MG63 (cell line): Measurements from ENCODE around the gene CNTNAP5. TPM values are rescaled to one million over a fixed set of nuclear protein-coding genes. Genes with fewer than 3 reads are reported as not detected.
A peak's percentile ranks its signal among the peaks of the same experiment; 100 is the strongest.

Experiments used
- DNase-seq: peaks from one replicate; pipeline ENCODE4 v3.0.0-alpha.2; 2020
- H3K27me3 ChIP-seq: fragments of 250-450 bp; sonication (Bioruptor Pico); 2 replicates; pipeline ENCODE4 v1.5.1; 2020; ENCODE audit warnings: mild to moderate bottlenecking, moderate library complexity
- H3K36me3 ChIP-seq: fragments of 250-450 bp; sonication (Bioruptor Pico); 2 replicates; pipeline ENCODE4 v1.5.1; 2020; ENCODE audit warnings: mild to moderate bottlenecking, moderate library complexity
- H3K4me3 ChIP-seq: fragments of 250-450 bp; sonication (Bioruptor Pico); 2 replicates; pipeline ENCODE4 v1.5.1; 2020; ENCODE audit warnings: mild to moderate bottlenecking, moderate library complexity
- H3K9me3 ChIP-seq: fragments of 250-450 bp; sonication (Bioruptor Pico); 2 replicates; pipeline ENCODE4 v1.5.1; 2020; ENCODE audit warnings: mild to moderate bottlenecking, moderate library complexity
- total RNA-seq: library from RNA; depleted of rRNA; stranded (reverse); fragments of >200 nt; shearing (Covaris generic); gene quantifications from 2 replicates; pipeline ENCODE4 v1.2.3, GENCODE V29; 2014; ENCODE audit warnings: low replicate concordance

CNTNAP5 gene
- total RNA-seq, 1 experiment from 2014 or later = not detected

DNA sequence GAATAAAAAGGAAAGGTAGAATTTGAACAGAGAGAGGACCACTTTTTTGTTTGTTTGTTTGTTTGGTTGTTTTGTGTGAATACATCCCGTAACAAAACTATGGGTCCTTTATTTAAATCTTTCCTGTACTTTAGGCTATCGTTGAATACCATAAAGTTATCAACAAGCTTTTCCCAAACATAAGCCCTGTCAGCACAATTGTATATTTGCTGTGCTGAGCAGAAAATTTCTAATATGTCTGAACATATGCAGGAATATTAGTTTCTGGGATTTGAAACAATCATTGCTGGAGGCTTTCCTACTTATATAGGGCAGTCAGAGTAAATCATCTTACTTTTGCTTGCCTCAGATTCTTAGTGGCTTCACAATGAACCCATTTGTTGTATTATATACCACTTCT is 536.4 kb downstream of the CNTNAP5 start:
- no peak overlapping the region for H3K4me3 ChIP-seq
- no peaks in the 10 kb centered on the region for H3K27me3 ChIP-seq
- H3K36me3 ChIP-seq = no peaks in the 10 kb centered on the region
- DNase-seq = no peak
- H3K9me3 ChIP-seq = no peaks in the 10 kb centered on the region

DNA sequence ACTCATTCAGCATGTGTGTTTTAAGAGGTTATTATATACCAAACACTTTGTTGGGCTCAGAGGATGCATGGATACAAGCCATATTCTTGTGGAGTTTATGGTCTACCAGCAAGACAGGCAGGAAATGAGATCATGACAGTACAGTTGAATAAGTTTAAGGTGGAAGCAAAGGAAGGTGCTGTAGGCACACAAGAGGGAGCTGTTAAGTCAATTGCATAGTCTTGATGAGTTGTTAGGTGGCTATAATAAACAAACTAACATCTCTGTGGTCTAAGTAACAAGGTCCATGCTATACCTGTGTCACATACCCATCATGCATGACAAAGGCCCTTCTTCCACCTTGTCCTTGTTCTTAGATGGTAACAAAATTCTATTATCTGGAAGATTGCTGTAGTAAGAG is 538.3 kb downstream of the CNTNAP5 start:
- no peaks in the 10 kb centered on the region for H3K36me3 ChIP-seq
- no peaks in the 10 kb centered on the region for H3K9me3 ChIP-seq
- DNase-seq = no peak
- no peaks in the 10 kb centered on the region for H3K27me3 ChIP-seq
- no peak overlapping the region for H3K4me3 ChIP-seq

DNA sequence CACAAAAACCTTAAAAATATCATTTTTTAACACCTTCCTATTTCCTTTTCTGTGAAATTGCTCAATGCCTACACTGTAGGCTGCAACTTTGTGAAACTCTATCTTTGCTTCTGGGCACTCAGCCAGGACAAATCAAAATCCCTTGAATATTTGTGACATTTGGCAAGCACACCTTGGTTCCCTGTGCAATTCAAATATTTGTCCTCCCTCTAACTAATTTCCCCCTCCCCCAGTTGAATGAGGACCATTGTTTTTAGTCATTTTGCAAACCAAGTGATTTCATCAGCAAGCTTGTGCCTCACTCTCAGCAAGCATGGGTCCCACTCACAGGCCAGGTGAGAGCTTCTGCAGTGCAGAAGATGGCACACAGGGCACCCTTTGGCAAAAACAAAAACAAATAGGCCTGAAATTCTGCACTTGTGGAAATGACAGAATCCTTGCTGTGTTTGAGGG is 541.5 kb downstream of the CNTNAP5 start:
- H3K9me3 ChIP-seq = no peaks in the 10 kb centered on the region
- H3K27me3 ChIP-seq = no peaks in the 10 kb centered on the region
- no peak for DNase-seq
- H3K4me3 ChIP-seq = no peak overlapping the region
- H3K36me3 ChIP-seq = no peaks in the 10 kb centered on the region

DNA sequence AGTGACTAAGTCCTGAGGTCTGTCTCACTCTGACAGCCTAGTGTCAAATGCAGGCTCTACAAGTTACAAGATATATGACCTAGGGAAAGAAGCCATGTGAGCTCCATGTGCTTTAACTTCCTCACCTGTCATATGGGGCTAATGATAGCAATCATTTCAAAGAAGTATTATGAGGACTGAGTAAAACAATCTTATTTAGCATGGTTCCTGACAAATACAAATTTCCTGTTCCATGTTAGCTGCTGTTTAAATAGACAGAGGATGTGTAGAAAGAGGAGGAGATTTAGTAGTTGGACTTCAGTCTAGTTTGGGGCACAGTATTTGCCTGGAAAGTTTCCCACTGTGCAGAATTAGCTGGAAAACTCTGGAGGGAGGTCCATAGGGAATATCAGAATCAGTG is 545.8 kb downstream of the CNTNAP5 start:
- H3K9me3 ChIP-seq = no peaks in the 10 kb centered on the region
- H3K36me3 ChIP-seq = no peaks in the 10 kb centered on the region
- no peak overlapping the region for H3K4me3 ChIP-seq
- DNase-seq = no peak
- no peaks in the 10 kb centered on the region for H3K27me3 ChIP-seq

DNA sequence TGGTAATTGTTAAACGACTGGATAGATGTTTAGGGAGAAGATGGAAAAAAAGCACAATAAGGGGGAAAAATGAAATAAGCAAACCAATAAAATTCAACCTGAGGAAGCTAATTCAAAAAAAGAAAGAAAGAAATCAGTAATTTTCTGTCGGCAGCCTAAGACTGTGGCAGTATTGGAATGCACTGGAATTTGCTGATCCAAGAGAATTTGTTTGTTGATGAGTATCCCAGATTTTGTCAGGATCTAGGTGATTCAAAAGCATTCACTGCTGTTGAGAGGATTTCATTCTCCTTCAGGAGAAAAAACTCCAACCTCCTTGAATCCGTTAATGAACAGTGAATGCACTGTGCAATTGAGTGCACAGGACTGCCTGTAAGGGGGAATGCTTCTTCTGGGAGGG is 546.7 kb downstream of the CNTNAP5 start:
- no peak for DNase-seq
- no peak overlapping the region for H3K4me3 ChIP-seq

DNA sequence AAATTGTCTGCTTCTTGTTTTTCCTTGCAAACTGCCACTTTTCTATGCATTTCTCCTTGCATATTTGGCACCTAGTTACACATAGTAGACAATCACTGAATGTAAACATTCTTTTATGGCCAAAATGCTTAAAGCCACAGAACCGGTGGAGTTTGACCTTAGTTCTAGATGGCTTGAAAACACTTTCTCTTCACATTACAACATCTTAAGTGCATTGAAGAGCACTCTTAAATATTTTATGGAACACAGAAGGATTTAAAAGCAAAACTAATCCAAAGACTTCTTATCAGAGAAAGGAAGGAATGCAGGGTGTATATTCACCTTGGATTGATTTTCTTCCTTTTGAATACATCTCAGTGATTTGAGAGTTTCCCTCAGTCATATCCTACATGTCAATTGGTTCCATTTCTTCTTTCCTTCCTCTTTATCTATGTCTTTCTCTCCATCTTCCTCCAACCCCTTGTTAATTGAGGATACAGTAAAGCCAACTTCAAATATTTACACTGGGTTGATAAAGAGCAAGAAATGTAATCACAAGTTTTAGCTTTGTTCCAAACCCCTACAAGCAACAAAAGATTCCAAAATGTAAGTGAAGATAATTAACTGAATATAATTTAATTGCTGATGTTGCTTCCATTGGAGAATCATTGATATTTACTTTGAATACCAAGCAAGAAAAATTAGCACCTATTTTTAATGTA is 548.0 kb downstream of the CNTNAP5 start:
- no peaks in the 10 kb centered on the region for H3K36me3 ChIP-seq
- H3K4me3 ChIP-seq = no peak overlapping the region
- DNase-seq = no peak
- no peaks in the 10 kb centered on the region for H3K9me3 ChIP-seq
- no peaks in the 10 kb centered on the region for H3K27me3 ChIP-seq

More for the DNA sequence above, 546.7 kb downstream of the CNTNAP5 start:
- Histone ChIP-seq H3K27me3 (no peaks in the 10 kb centered on the region), H3K9me3 (no peaks in the 10 kb centered on the region), H3K36me3 (no peaks in the 10 kb centered on the region)

DNA sequence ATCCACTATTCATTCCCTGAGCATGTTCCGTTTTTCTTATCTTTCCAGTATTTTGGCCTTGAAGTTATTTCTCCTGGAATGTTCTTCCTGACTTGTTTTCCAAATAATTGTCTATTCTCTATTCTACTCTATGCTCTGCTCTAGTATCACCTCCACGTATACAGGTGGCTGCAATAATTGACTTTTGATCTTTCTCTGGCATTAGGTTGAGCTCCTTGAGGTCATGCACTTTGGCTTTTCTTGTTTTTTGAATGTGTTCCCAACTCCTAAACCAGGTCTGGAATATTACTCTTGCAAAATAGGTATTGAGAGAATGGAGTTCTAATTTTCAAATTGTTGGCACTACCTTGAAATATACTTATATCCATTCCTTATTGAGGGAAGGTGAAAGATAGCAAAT is 550.4 kb downstream of the CNTNAP5 start:
- H3K9me3 ChIP-seq = no peaks in the 10 kb centered on the region
- no peak for DNase-seq
- no peaks in the 10 kb centered on the region for H3K36me3 ChIP-seq
- H3K4me3 ChIP-seq = no peak overlapping the region
- no peaks in the 10 kb centered on the region for H3K27me3 ChIP-seq

DNA sequence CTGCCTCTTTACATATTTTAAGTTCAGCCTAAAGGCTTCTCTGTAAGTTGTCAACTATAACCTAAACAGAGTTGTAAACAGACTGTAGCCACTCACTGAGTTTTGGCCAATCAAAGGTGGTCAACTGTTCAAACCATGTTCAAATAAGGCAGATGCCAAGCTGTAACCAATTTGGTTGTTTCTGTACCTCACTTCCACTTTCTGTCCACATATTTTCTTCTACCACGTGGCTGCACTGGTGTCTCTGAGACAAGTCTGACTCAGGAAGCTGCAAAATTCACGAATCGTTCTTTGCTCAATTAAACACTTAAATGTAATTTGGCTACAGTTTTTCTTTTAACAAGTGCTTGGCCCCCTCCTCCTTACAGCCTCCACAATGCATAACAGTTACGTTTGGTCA is 555.2 kb downstream of the CNTNAP5 start:
- H3K27me3 ChIP-seq = no peaks in the 10 kb centered on the region
- H3K4me3 ChIP-seq = no peak overlapping the region
- no peaks in the 10 kb centered on the region for H3K9me3 ChIP-seq
- DNase-seq = no peak
- no peaks in the 10 kb centered on the region for H3K36me3 ChIP-seq

DNA sequence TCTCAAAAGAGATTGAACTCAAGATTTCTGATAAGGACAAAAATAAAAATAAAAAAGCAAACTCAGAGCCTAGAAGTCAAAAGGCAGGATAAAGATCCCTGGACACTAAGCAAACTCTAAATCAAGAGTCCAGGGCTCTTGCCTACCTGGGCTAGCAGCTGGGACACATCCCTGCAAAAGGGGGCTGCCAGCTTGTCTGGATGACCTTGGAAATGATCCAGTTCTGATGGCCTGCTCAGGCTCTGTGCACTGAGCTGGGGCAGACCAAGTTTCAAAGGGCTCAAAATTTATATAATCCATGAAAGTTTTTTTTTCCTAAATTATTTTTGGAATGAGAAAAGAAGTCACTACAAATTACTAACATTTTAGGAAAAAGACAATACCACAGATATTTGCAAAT is 557.3 kb downstream of the CNTNAP5 start:
- Histone ChIP-seq H3K36me3 (no peaks in the 10 kb centered on the region), H3K9me3 (no peaks in the 10 kb centered on the region), H3K27me3 (no peaks in the 10 kb centered on the region), H3K4me3 (no peak overlapping the region)
- no peak for DNase-seq

DNA sequence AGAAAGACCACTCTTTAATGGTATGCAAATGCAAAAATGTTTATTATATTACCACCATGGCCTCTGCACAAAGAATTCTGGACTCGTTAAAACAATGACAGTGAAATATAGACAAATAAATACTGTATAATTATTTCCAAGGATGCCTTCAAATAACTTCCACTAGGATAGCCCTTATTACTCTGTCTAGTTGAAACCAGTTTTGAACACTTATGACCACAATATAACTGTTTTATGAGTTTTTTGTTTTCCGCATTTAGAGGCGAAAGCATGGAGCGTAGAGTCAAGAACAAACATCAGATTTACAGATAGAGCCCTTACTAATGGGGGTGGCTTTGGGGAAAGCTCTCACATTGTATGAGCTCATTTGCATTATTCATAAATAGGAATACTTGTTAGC is 559.5 kb downstream of the CNTNAP5 start:
- no peak overlapping the region for H3K4me3 ChIP-seq
- DNase-seq = no peak
- no peaks in the 10 kb centered on the region for H3K36me3 ChIP-seq
- no peaks in the 10 kb centered on the region for H3K27me3 ChIP-seq
- H3K9me3 ChIP-seq = no peaks in the 10 kb centered on the region

DNA sequence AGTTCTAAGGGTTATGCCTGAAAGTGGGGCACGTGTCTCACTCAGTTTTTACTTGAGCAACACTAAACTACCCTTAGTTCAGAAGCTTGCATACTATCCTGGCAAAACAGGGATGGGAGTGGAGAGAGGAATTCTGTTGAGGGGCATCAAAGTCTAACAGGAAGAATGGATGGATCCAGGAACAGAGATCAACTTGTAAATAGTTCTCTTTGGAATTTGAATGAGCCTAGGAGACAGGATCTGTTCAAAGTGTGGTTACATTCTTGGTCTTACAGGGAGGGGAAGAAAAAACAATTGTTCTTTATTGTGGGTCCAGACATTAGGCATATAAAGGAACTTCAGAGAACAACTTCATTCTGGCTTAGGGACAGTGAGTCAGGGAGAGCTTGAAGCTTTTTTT is 560.2 kb downstream of the CNTNAP5 start:
- no peak for DNase-seq
- Histone ChIP-seq H3K4me3 (no peak overlapping the region), H3K36me3 (no peaks in the 10 kb centered on the region), H3K9me3 (no peaks in the 10 kb centered on the region), H3K27me3 (no peaks in the 10 kb centered on the region)

DNA sequence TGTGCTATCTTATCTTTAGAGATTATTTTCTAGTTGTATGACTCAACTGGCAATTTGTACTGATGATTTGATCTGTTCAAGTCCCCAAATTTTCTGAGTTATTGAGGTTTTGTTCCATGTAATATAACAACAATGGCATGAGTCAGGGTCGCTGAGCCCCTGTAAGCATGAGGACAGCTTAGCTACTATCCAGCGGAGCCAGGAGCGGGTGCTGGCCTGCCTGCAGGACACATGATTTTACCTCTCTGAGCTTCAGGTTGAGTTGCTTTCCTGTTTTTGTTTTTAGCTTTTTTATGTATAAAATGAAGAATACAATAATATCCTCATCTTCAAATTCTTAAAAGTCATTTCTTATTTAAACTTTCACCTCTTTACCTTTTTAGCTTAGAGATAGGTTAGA is 561.1 kb downstream of the CNTNAP5 start:
- H3K9me3 ChIP-seq = no peaks in the 10 kb centered on the region
- no peaks in the 10 kb centered on the region for H3K36me3 ChIP-seq
- no peaks in the 10 kb centered on the region for H3K27me3 ChIP-seq
- no peak for DNase-seq
- no peak overlapping the region for H3K4me3 ChIP-seq

DNA sequence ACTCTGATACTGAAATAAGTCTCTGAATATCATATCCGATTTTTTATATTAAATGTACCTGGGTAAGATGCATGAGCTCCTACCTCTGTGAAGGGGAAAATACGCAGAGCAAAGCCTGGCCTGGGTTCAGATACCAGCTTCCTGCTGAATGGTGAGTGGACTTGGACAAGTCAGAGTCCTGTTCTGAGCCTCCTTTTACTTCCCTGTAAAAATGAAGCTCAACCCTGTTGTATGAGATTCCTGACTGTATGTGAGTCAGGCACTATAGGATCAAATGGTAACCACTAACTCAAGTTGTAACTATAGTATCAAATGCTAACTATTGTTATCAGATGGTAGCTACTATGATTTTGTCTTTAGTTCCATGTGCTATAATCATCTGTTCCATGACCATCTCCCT is 561.7 kb downstream of the CNTNAP5 start:
- Histone ChIP-seq H3K4me3 (no peak overlapping the region), H3K27me3 (no peaks in the 10 kb centered on the region)
- DNase-seq = no peak

DNA sequence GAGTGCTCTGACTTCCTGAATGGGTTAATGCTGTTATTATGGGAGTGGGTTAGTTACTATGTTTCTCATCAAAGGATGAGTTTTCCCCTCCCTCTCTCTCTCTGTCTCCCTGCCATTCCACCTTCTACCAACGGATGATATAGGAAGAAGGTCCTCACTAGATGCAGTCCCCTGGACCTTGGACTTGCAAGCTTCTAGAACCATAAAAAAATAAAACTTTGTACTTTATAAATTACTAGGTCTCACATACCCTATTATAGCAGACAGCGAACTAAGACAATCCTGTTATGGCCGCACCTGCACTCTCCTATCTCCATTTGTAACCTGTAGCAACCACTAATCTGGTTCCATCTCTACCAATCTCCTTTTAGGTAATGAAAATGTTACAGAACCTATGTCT is 564.9 kb downstream of the CNTNAP5 start:
- Histone ChIP-seq H3K36me3 (no peaks in the 10 kb centered on the region), H3K4me3 (no peak overlapping the region), H3K9me3 (no peaks in the 10 kb centered on the region), H3K27me3 (no peaks in the 10 kb centered on the region)
- DNase-seq = no peak

More for the DNA sequence above, 561.7 kb downstream of the CNTNAP5 start:
- H3K36me3 ChIP-seq = no peaks in the 10 kb centered on the region
- H3K9me3 ChIP-seq = no peaks in the 10 kb centered on the region

DNA sequence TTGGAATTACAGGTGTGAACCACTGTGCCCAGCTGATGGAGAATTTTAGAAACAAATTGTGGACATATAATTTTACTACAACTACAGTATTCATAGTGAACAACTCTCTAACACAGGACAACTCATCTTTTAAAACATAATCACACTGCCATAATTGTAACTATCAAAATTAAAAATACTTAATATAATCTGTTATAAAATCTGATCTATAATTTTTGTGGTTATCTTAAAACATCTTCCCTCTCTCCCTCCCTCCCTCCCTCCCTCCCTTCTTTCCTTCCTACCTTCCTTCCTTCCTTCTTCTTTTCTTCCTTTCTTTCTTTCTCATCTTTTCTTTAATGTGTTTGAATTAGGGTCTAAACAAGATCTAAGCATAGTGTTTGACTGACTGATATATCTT is 577.7 kb downstream of the CNTNAP5 start:
- no peaks in the 10 kb centered on the region for H3K27me3 ChIP-seq
- H3K36me3 ChIP-seq = no peaks in the 10 kb centered on the region
- H3K4me3 ChIP-seq = no peak overlapping the region
- DNase-seq = no peak
- H3K9me3 ChIP-seq = no peaks in the 10 kb centered on the region

DNA sequence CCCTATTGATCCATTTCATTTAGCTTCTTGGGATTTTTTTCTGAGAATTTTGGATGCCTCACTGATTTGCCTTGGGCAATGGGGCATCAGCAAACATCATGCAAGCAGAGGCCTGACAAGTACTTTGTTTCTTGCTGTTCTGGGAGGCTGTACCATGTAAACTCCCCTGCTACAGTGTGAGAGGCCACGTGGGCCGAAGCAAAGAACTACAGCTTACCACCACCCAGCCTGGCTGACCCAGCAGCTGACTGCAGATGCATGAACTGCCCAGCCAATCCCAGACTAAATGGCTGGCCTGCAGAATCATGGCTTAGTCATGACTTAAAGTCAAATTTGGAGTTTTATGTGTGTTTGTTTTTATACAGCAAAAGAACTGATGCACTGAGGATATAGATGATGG is 579.9 kb downstream of the CNTNAP5 start:
- Histone ChIP-seq H3K9me3 (no peaks in the 10 kb centered on the region), H3K27me3 (no peaks in the 10 kb centered on the region), H3K36me3 (no peaks in the 10 kb centered on the region), H3K4me3 (no peak overlapping the region)
- DNase-seq = peak; percentile 48

DNA sequence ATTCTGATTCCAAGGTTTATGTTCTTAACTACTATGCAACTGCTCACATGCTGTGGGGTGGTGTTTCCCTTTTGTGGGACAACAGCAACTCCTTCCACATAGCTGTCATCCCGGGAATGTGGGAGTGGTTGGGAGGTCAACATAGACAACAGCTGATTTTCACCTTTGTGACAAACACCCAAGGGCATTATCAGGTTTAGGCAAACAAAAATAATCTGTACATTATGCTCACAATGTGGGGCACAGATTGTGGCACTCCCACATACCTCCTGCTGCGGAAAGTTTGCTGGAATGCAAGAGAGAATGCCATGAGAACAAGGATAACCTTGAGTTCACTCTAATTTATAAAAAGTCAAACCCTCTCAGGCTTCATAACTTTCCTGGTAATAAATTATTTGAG is 582.6 kb downstream of the CNTNAP5 start:
- no peak overlapping the region for H3K4me3 ChIP-seq
- DNase-seq = no peak
- no peaks in the 10 kb centered on the region for H3K9me3 ChIP-seq
- no peaks in the 10 kb centered on the region for H3K27me3 ChIP-seq
- no peaks in the 10 kb centered on the region for H3K36me3 ChIP-seq

DNA sequence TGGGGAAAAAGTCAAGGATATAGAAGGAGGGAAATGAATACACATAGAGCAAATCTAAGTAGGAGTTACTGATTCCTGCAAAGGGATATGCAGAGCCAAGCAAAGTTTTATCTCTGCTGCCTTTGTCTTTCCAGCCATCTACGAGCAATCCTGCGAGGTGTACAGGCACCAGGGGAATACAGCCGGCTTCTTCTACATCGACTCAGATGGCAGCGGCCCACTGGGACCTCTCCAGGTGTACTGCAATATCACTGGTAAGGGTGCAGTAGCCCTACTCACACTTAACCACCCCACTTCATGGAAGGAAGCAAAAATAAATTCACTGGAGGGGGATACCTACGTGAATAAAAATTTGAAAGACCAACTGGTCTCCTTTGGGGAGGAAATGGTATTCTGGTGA is 584.6 kb downstream of the CNTNAP5 start:
- Histone ChIP-seq H3K9me3 (no peaks in the 10 kb centered on the region), H3K36me3 (no peaks in the 10 kb centered on the region), H3K4me3 (no peak overlapping the region), H3K27me3 (no peaks in the 10 kb centered on the region)
- no peak for DNase-seq

DNA sequence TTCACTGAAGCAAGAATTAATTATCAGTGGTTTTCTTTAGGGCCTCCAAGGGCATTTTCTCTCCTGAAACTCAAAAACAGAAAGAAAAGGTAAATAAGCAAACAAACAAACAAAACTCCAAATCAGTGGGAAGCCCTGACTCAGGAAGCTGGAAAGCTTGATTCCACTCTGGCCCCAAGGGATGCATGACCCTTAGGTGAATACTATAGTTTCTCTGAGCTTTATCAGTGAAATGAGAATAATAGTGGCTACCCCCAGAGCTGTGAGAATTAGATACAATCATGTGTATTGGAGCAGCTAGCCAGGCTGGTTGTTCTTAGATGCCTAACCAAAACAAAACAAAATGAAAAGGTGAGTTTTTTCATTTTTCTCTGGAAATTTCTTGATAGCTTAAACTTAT is 585.1 kb downstream of the CNTNAP5 start:
- no peaks in the 10 kb centered on the region for H3K36me3 ChIP-seq
- no peak overlapping the region for H3K4me3 ChIP-seq
- DNase-seq = no peak
- H3K27me3 ChIP-seq = no peaks in the 10 kb centered on the region
- H3K9me3 ChIP-seq = no peaks in the 10 kb centered on the region
